HG03139 (cell line): ENCODE results near the gene ENDOU.
A peak's percentile ranks its signal among the peaks of the same experiment; 100 is the strongest.

ENCODE experiments used
- ATAC-seq: cut with Tn5 transposase; IDR thresholded peaks from one replicate; pipeline ENCODE4 v1.9.1; 2021; ENCODE audit not compliant: unreplicated experiment

ENDOU gene

GRCh38 chr12:47744005-47744651 is 18.8 kb upstream of the ENDOU start:
- ATAC-seq, result no peak

- ATAC-seq, result no peak
These were observed 18.1 kb upstream of the ENDOU start for GRCh38 chr12:47743311-47743860.

- no peak for ATAC-seq
These were observed 17.0 kb upstream of the ENDOU start for GRCh38 chr12:47742253-47742825.

- ATAC-seq, result no peak
These were observed 16.0 kb upstream of the ENDOU start for GRCh38 chr12:47741340-47741703.

- ATAC-seq, result peak; percentile 39
These were observed 15.5 kb upstream of the ENDOU start for GRCh38 chr12:47740606-47741339.

- ATAC-seq, result peak; percentile 57
These were observed 14.7 kb upstream of the ENDOU start for GRCh38 chr12:47739979-47740378.

GRCh38 chr12:47739297-47739696 is 14.0 kb upstream of the ENDOU start:
- ATAC-seq, result no peak

GRCh38 chr12:47737936-47738594 is 12.8 kb upstream of the ENDOU start:
- no peak for ATAC-seq

GRCh38 chr12:47736877-47737676 is 11.8 kb upstream of the ENDOU start:
- ATAC-seq, result no peak

GRCh38 chr12:47736216-47736615 is 10.9 kb upstream of the ENDOU start:
- ATAC-seq, result no peak

GRCh38 chr12:47735649-47736048 is 10.4 kb upstream of the ENDOU start:
- ATAC-seq, result no peak

- ATAC-seq, result no peak
These were observed 9.6 kb upstream of the ENDOU start for GRCh38 chr12:47734725-47735480.

- no peak for ATAC-seq
These were observed 7.9 kb upstream of the ENDOU start for GRCh38 chr12:47733142-47733541.

GRCh38 chr12:47732504-47732903 is 7.2 kb upstream of the ENDOU start:
- ATAC-seq, result no peak

- ATAC-seq, result no peak
These were observed 6.4 kb upstream of the ENDOU start for GRCh38 chr12:47731723-47732122.

GRCh38 chr12:47730341-47730744 is 5.1 kb upstream of the ENDOU start:
- ATAC-seq, result no peak

GRCh38 chr12:47729233-47729632 is 3.9 kb upstream of the ENDOU start:
- no peak for ATAC-seq

- peak; percentile 52 for ATAC-seq
These were observed 603 bp upstream of the ENDOU start for GRCh38 chr12:47725893-47726292.

GRCh38 chr12:47722941-47723631 is 2.2 kb downstream of the ENDOU start:
- no peak for ATAC-seq
